DOHH2 (cell line): ENCODE results near the gene AASDH.

Experiments
- H3F3A ChIP-seq: fragments of 200-600 bp; sonication (generic), shearing (Covaris generic); 2 replicates; pipeline ENCODE4 v1.6.0; 2016; ENCODE audit warnings: antibody characterized with exemption, mild to moderate bottlenecking; ENCODE audit not compliant: control insufficient read depth, insufficient read depth
- H3K27ac ChIP-seq: fragments of 200-600 bp; sonication (generic); 2 replicates; pipeline ENCODE4 v1.5.1; 2014; ENCODE audit warnings: low read depth, mild to moderate bottlenecking, low read length, moderate library complexity
- H3K27me3 ChIP-seq: fragments of 200-600 bp; sonication (generic); 2 replicates; pipeline ENCODE4 v1.6.1; 2014; ENCODE audit warnings: mild to moderate bottlenecking, low read length, mixed read lengths; ENCODE audit not compliant: control insufficient read depth
- H3K36me3 ChIP-seq: fragments of 200-600 bp; sonication (generic); 2 replicates; pipeline ENCODE4 v1.6.1; 2014; ENCODE audit warnings: mild to moderate bottlenecking, low read length, moderate library complexity, mixed read lengths; ENCODE audit not compliant: control insufficient read depth
- H3K4me1 ChIP-seq: fragments of 200-600 bp; sonication (generic); 2 replicates; pipeline ENCODE4 v1.6.1; 2014; ENCODE audit warnings: mild to moderate bottlenecking, low read length, mixed read lengths; ENCODE audit not compliant: control insufficient read depth
- H3K4me2 ChIP-seq: fragments of 200-600 bp; sonication (generic); 2 replicates; pipeline ENCODE4 v1.6.0; 2014; ENCODE audit warnings: mild to moderate bottlenecking, low read length, moderate library complexity
- H3K4me3 ChIP-seq: fragments of 200-600 bp; sonication (generic); 2 replicates; pipeline ENCODE4 v1.5.1; 2014; ENCODE audit warnings: mild to moderate bottlenecking, low read length, mixed read lengths
- H3K79me2 ChIP-seq: fragments of 200-600 bp; sonication (generic); 2 replicates; pipeline ENCODE4 v1.6.1; 2014; ENCODE audit warnings: mild to moderate bottlenecking, low read length, mixed read lengths; ENCODE audit not compliant: control insufficient read depth
- H3K9me2 ChIP-seq: fragments of 200-600 bp; sonication (generic); replicated peaks from 2 replicates; pipeline ENCODE4 v1.6.1; 2014; ENCODE audit warnings: mild to moderate bottlenecking, low read length, mixed read lengths; ENCODE audit not compliant: control insufficient read depth
- H3K9me3 ChIP-seq: fragments of 200-600 bp; sonication (generic); 2 replicates; pipeline ENCODE4 v1.6.1; 2014; ENCODE audit warnings: antibody characterized with exemption, low read length, mixed read lengths; ENCODE audit not compliant: control insufficient read depth, insufficient read depth
- H4K20me1 ChIP-seq: fragments of 200-600 bp; sonication (generic); 2 replicates; pipeline ENCODE4 v1.6.0; 2014; ENCODE audit warnings: low read depth, mild to moderate bottlenecking, antibody characterized with exemption, low read length, moderate library complexity; ENCODE audit not compliant: control insufficient read depth, insufficient read depth
- EZH2phosphoT487 ChIP-seq: fragments of 200-600 bp; sonication (generic); IDR thresholded peaks from 2 replicates; pipeline ENCODE4 v1.6.1; 2017; ENCODE audit warnings: borderline replicate concordance, mild to moderate bottlenecking, antibody characterized with exemption, low read length, moderate library complexity, mixed read lengths
- TF ChIP-seq, protein P1 (sequence below): fragments of 200-600 bp; sonication (generic); IDR thresholded peaks from one replicate; pipeline ENCODE4 v1.5.1; 2014; ENCODE audit warnings: antibody characterized with exemption, mild to moderate bottlenecking, low read depth, low read length; ENCODE audit not compliant: poor library complexity, severe bottlenecking

The AASDH gene

DNA sequence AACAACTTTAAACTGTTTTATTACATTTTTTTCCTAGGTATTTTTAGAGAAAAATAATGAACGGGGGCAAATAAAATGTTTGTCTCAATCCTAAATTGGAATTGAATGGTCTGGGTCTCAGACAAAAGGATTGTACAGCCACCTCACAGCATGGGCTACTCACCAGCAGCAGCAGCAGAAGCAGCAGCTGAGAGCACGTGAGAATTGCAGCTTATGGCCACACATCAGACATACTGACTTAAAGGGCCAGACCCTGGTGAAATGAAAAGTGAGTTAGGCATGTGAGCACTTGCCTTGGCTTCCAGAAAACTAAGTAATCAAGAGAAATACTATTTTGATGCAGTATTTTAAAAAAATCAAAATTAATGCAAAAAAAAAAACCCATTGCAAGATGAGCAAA, 56.6 kb downstream of the AASDH start:
- Histone ChIP-seq H3K79me2 (no peaks in the 10 kb centered on the region), H4K20me1 (no peaks in the 10 kb centered on the region), H3K9me2 (no peaks in the 10 kb centered on the region), H3K4me1 (no peaks in the 10 kb centered on the region), H3K9me3 (no peaks in the 10 kb centered on the region), H3F3A (no peaks in the 10 kb centered on the region), H3K27ac (no peak overlapping the region), H3K4me3 (no peak overlapping the region), H3K4me2 (no peak overlapping the region), H3K36me3 (0 out of 2 replicates have a peak, but pooled peaks cover 3% of the 10 kb centered on the region), H3K27me3 (no peaks in the 10 kb centered on the region)
- TF ChIP-seq, protein P1, sequence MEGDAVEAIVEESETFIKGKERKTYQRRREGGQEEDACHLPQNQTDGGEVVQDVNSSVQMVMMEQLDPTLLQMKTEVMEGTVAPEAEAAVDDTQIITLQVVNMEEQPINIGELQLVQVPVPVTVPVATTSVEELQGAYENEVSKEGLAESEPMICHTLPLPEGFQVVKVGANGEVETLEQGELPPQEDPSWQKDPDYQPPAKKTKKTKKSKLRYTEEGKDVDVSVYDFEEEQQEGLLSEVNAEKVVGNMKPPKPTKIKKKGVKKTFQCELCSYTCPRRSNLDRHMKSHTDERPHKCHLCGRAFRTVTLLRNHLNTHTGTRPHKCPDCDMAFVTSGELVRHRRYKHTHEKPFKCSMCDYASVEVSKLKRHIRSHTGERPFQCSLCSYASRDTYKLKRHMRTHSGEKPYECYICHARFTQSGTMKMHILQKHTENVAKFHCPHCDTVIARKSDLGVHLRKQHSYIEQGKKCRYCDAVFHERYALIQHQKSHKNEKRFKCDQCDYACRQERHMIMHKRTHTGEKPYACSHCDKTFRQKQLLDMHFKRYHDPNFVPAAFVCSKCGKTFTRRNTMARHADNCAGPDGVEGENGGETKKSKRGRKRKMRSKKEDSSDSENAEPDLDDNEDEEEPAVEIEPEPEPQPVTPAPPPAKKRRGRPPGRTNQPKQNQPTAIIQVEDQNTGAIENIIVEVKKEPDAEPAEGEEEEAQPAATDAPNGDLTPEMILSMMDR, result no peak
- TF ChIP-seq EZH2phosphoT487, result no peak

GRCh38 chr4:56326363-56326762, 60.9 kb downstream of the AASDH start:
- H3K4me1 ChIP-seq, result no peaks in the 10 kb centered on the region
- no peaks in the 10 kb centered on the region for H3K27me3 ChIP-seq
- H3K4me3 ChIP-seq, result no peak overlapping the region
- 0 out of 2 replicates have a peak, but pooled peaks cover 3% of the 10 kb centered on the region for H3K36me3 ChIP-seq
- no peaks in the 10 kb centered on the region for H3K9me3 ChIP-seq
- no peaks in the 10 kb centered on the region for H3F3A ChIP-seq
- TF ChIP-seq EZH2phosphoT487, result no peak
- TF ChIP-seq, protein P1, result no peak
- H3K27ac ChIP-seq, result no peak overlapping the region
- no peak overlapping the region for H3K4me2 ChIP-seq
- no peaks in the 10 kb centered on the region for H3K79me2 ChIP-seq
- H3K9me2 ChIP-seq, result no peaks in the 10 kb centered on the region
- no peaks in the 10 kb centered on the region for H4K20me1 ChIP-seq

- no peak overlapping the region for H3K4me2 ChIP-seq
- TF ChIP-seq EZH2phosphoT487, result no peak
- TF ChIP-seq, protein P1, result no peak
- no peaks in the 10 kb centered on the region for H4K20me1 ChIP-seq
- no peaks in the 10 kb centered on the region for H3F3A ChIP-seq
- H3K9me2 ChIP-seq, result no peaks in the 10 kb centered on the region
- no peak overlapping the region for H3K4me3 ChIP-seq
- H3K27me3 ChIP-seq, result no peaks in the 10 kb centered on the region
- no peaks in the 10 kb centered on the region for H3K79me2 ChIP-seq
- H3K4me1 ChIP-seq, result no peaks in the 10 kb centered on the region
- no peak overlapping the region for H3K27ac ChIP-seq
- H3K36me3 ChIP-seq, result no peaks in the 10 kb centered on the region
- no peaks in the 10 kb centered on the region for H3K9me3 ChIP-seq
Observed at GRCh38 chr4:56324011-56324610, 63.2 kb downstream of the AASDH start.
